ENCODE results near the gene CTSZ. TPM values are rescaled to one million over a fixed set of nuclear protein-coding genes. Genes with fewer than 3 reads are reported as not detected.

CTSZ gene
- 100 to 1,000 TPM; 274 to 303 TPM for total RNA-seq

- H3K9me3 ChIP-seq = no peaks in the 10 kb centered on the region
- peaks cover 14% of the 10 kb centered on the region for H3K4me1 ChIP-seq
- peak; percentile 85 for DNase-seq
- H3K36me3 ChIP-seq = no peaks in the 10 kb centered on the region
- no peak for TF ChIP-seq CTCF (IDR thresholded peaks at IDR 0.05)
- H3K27ac ChIP-seq = peak within 1 kb of the TSS; percentile 81
- no peaks in the 10 kb centered on the region for H3K27me3 ChIP-seq
- intact Hi-C loops (cut with DNase I) = no loop called here
- peak within 1 kb of the TSS; percentile 89 for H3K4me3 ChIP-seq
- H3K9ac ChIP-seq (ENCODE audit: low read depth in 2 of 2, low read length in 2 of 2) = peak within 1 kb of the TSS; percentile 80 to 95
Measured at GRCh38 chr20:59006864-59007664, at the start of gene CTSZ. Gene CTSZ, minus strand, starts transcription at chr20:59007254. Its CDS starts 126 bp downstream, at chr20:59007128.

GRCh38 chr20:59055302-59055701 lies 48.2 kb upstream of the CTSZ start:
- Histone ChIP-seq H3K4me3 (no peak overlapping the region), H3K4me1 (no peaks in the 10 kb centered on the region), H3K27me3 (no peaks in the 10 kb centered on the region), H3K36me3 (no peaks in the 10 kb centered on the region), H3K9me3 (no peaks in the 10 kb centered on the region), H3K9ac (ENCODE audit: low read depth in 2 of 2, low read length in 2 of 2) (no peak overlapping the region), H3K27ac (no peak overlapping the region)
- DNase-seq = no peak
- intact Hi-C loops (cut with DNase I) = no loop called here
- TF ChIP-seq CTCF (IDR thresholded peaks at IDR 0.05) = no peak

- H3K27ac ChIP-seq = no peak overlapping the region
- no peaks in the 10 kb centered on the region for H3K9me3 ChIP-seq
- intact Hi-C loops (cut with DNase I) = no loop called here
- no peak for TF ChIP-seq CTCF (IDR thresholded peaks at IDR 0.05)
- no peaks in the 10 kb centered on the region for H3K36me3 ChIP-seq
- no peak overlapping the region for H3K9ac ChIP-seq (ENCODE audit: low read depth in 2 of 2, low read length in 2 of 2)
- no peak overlapping the region for H3K4me3 ChIP-seq
- no peak for DNase-seq
- no peaks in the 10 kb centered on the region for H3K27me3 ChIP-seq
- peaks cover 9% of the 10 kb centered on the region for H3K4me1 ChIP-seq
Measured at GRCh38 chr20:59051666-59052185, 44.7 kb upstream of the CTSZ start.

GRCh38 chr20:59050437-59050836 lies 43.4 kb upstream of the CTSZ start:
- no peak for DNase-seq
- Histone ChIP-seq H3K4me3 (no peak overlapping the region), H3K9me3 (no peaks in the 10 kb centered on the region), H3K9ac (ENCODE audit: low read depth in 2 of 2, low read length in 2 of 2) (no peak overlapping the region), H3K27ac (no peak overlapping the region), H3K27me3 (no peaks in the 10 kb centered on the region), H3K36me3 (no peaks in the 10 kb centered on the region), H3K4me1 (peaks cover 9% of the 10 kb centered on the region)
- intact Hi-C loops (cut with DNase I) = no loop called here
- no peak for TF ChIP-seq CTCF (IDR thresholded peaks at IDR 0.05)

- intact Hi-C loops (cut with DNase I) = no loop called here
- Histone ChIP-seq H3K27ac (peak overlapping the region; percentile 75), H3K9me3 (no peaks in the 10 kb centered on the region), H3K27me3 (no peaks in the 10 kb centered on the region), H3K4me1 (peaks cover 9% of the 10 kb centered on the region), H3K36me3 (no peaks in the 10 kb centered on the region), H3K9ac (ENCODE audit: low read depth in 2 of 2, low read length in 2 of 2) (no peak overlapping the region), H3K4me3 (no peak overlapping the region)
- no peak for TF ChIP-seq CTCF (IDR thresholded peaks at IDR 0.05)
- DNase-seq = no peak
Measured at GRCh38 chr20:59048681-59049030, 41.6 kb upstream of the CTSZ start.
